Tibial artery (tissue), 4 donors: Measurements from ENCODE around the gene CFLAR.
"Not testable (repeated sequence)": the region's sequence is repeated elsewhere in the genome, so short reads cannot be mapped to it uniquely, and the experiment has no call there.

Experiments used
- DNase-seq, 2 donors: peaks; one replicate each; pipeline ENCODE4 v3.0.0-alpha.2; 2019
- H3K27ac ChIP-seq, 2 donors: fragments of 200-600 bp; sonication (generic) in 1 of 2; 1 replicate in 1 of 2; 2 replicates in 1 of 2; pipeline ENCODE4 v1.5.1; 2018 to 2019; ENCODE audit warnings: mild to moderate bottlenecking in 1 of 2
- H3K27me3 ChIP-seq, 2 donors: fragments of 200-600 bp; sonication (generic) in 1 of 2; one replicate each; pipeline versions ENCODE4 v1.5.1 to v1.6.0; 2016 to 2019
- H3K36me3 ChIP-seq, 3 donors: fragments of 200-600 bp; sonication (generic) in 2 of 3; one replicate each; pipeline ENCODE4 v1.5.1; 2016 to 2019; ENCODE audit warnings: mild to moderate bottlenecking in 2 of 3
- H3K4me1 ChIP-seq, 4 donors: fragments of 200-600 bp; sonication (generic) in 2 of 4; 1 replicate in 3 of 4; 2 replicates in 1 of 4; pipeline ENCODE4 v1.5.1; 2016 to 2019
- H3K4me3 ChIP-seq, 2 donors: fragments of 200-600 bp; sonication (generic) in 1 of 2; 1 replicate in 1 of 2; 2 replicates in 1 of 2; pipeline ENCODE4 v1.5.1; 2018 to 2019; ENCODE audit warnings: mild to moderate bottlenecking in 2 of 2
- H3K9me3 ChIP-seq, 3 donors: fragments of 200-600 bp; sonication (generic) in 1 of 3; one replicate each; pipeline ENCODE4 v1.5.1; 2016 to 2019
- CTCF ChIP-seq, 2 experiments: fragments of 200-600 bp in 1 of 2; fragments of 450-650 bp in 1 of 2; IDR thresholded peaks; one replicate each; pipeline ENCODE4 v1.5.1; 2017 to 2019; ENCODE audit warnings: antibody characterized with exemption in 2 of 2, mild to moderate bottlenecking in 1 of 2, moderate library complexity in 1 of 2
- intact Hi-C: fragments of 100-400 bp; cut with DNase I; formaldehyde crosslinking; loops from one replicate; pipeline ENCODE4 v1.15.0; 2023; ENCODE audit warnings: low total_unique reads

The CFLAR gene

GRCh38 chr2:201114846-201115245 lies 1.1 kb upstream of the CFLAR start:
- intact Hi-C loops: loop anchor here (5.0 kb wide), 1 partner anchor 153 kb away; the partner anchor contains the start of gene ORC2
- H3K4me1 ChIP-seq: peaks cover 0 to 23% (median 6%) of the 10 kb centered on the region in 4 donors
- H3K36me3 ChIP-seq: no peaks in the 10 kb centered on the region
- peak overlapping the region in 1 of 2 donors; percentile 98 for H3K4me3 ChIP-seq
- no peak overlapping the region for H3K27ac ChIP-seq
- DNase-seq: no peak
- no peaks in the 10 kb centered on the region for H3K9me3 ChIP-seq
- no peaks in the 10 kb centered on the region for H3K27me3 ChIP-seq
- no peak for TF ChIP-seq CTCF (IDR thresholded peaks at IDR 0.05)

- no peaks in the 10 kb centered on the region for H3K27me3 ChIP-seq
- peaks cover 0 to 44% (median 6%) of the 10 kb centered on the region in 4 donors for H3K4me1 ChIP-seq
- TF ChIP-seq CTCF (IDR thresholded peaks at IDR 0.05): peak; percentile 15 to 43
- H3K27ac ChIP-seq: peak overlapping the region; percentile 100
- peaks cover 0 to 1% (median 0%) of the 10 kb centered on the region in 3 donors for H3K36me3 ChIP-seq
- H3K4me3 ChIP-seq: peak overlapping the region; percentile 95 to 98
- DNase-seq: peak; percentile 87 to 90
- no peaks in the 10 kb centered on the region for H3K9me3 ChIP-seq
- intact Hi-C loops: loop anchor here (1.0 to 5.0 kb wide), 2 partner anchors 45 to 155 kb away; partner anchors contain the start of genes NDUFB3 and ORC2
Observed at GRCh38 chr2:201116959-201117734, 1.2 kb downstream of the CFLAR start.

GRCh38 chr2:201117735-201118094 lies 1.8 kb downstream of the CFLAR start:
- DNase-seq, H3K9me3 ChIP-seq, H3K27me3 ChIP-seq, H3K36me3 ChIP-seq: not testable (repeated sequence)
- Histone ChIP-seq H3K4me3 (peak overlapping the region; percentile 95 to 98), H3K4me1 (peaks cover 0 to 49% (median 9%) of the 10 kb centered on the region in 4 donors), H3K27ac (peak overlapping the region; percentile 100)
- intact Hi-C loops: loop anchor here (5.0 kb wide), 1 partner anchor 155 kb away; the partner anchor contains the start of gene ORC2

- no peaks in the 10 kb centered on the region for H3K9me3 ChIP-seq
- H3K4me3 ChIP-seq: peak overlapping the region; percentile 95 to 98
- H3K4me1 ChIP-seq: peaks cover 0 to 56% (median 12%) of the 10 kb centered on the region in 4 donors
- DNase-seq: peak; percentile 91
- no peaks in the 10 kb centered on the region for H3K27me3 ChIP-seq
- peaks cover 0 to 5% (median 0%) of the 10 kb centered on the region in 3 donors for H3K36me3 ChIP-seq
- peak; percentile 43 to 53 for TF ChIP-seq CTCF (IDR thresholded peaks at IDR 0.05)
- intact Hi-C loops: loop anchor here (5.0 kb wide), 1 partner anchor 156 kb away; the partner anchor contains the start of gene ORC2
- peak overlapping the region; percentile 100 for H3K27ac ChIP-seq
Observed at GRCh38 chr2:201118121-201118960, 2.4 kb downstream of the CFLAR start.

DNA sequence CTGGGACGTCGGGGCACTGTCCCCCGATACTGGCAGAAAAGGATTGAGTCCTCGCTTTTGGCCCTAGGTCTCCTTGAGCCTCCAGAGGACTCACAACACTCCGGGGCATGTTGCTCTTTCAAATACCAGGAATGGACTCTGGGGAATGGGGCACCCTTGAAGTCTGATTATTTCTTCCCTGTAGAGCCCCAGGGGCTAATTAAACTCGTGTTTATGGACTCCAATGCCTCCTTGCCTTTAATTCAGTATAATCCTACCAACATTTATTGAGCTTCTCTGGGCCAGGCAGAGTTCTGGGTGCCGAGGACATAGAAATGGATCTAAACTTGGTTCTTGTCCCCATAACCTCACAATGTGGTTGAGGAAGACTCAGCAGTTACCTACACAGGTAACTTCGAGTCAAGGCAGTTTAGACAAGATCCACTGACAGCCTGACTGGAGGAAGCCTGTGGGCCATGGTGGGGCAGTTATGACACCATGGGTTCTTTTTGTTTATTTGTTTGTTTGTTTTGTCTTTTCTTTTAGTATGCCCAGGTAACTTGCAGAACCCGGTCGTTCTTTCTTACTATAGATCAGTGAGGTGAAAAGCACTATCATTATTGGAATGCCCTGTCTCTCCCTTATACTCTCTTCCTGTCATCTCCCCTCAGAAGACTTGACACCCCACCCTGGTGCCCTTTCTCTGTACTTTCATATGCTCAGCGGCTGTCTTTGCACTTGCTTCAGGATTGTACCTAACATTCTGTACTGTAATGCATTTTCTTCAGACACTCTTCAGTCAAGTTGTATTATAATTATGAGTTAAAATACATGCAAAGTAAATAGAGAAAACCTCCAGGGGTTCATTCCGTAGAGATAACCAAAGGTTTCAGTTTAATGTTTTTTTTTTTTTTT lies 3.2 kb downstream of the CFLAR start:
- H3K4me3 ChIP-seq: peak overlapping the region; percentile 95 to 98
- no peaks in the 10 kb centered on the region for H3K27me3 ChIP-seq
- H3K36me3 ChIP-seq: peaks cover 0 to 5% (median 0%) of the 10 kb centered on the region in 3 donors
- DNase-seq: no peak
- H3K4me1 ChIP-seq: peaks cover 0 to 64% (median 14%) of the 10 kb centered on the region in 4 donors
- intact Hi-C loops: loop anchor here (5.0 kb wide), 1 partner anchor 157 kb away; the partner anchor contains the start of gene ORC2
- H3K9me3 ChIP-seq: no peaks in the 10 kb centered on the region
- peak overlapping the region; percentile 100 for H3K27ac ChIP-seq
- TF ChIP-seq CTCF (IDR thresholded peaks at IDR 0.05): no peak
